HepG2 (cell line): ENCODE data around the gene SAPCD1. TPM values are rescaled to one million over a fixed set of nuclear protein-coding genes. Genes with fewer than 3 reads are reported as not detected.

Source experiments
- AGO2 ChIP-seq: fragments of 200-400 bp; formaldehyde crosslinking; optimal IDR thresholded peaks from 2 replicates; pipeline ENCODE3; 2017; ENCODE audit warnings: mild to moderate bottlenecking, low read depth, low read length, moderate library complexity
- ARNT2 ChIP-seq: sonication (generic); formaldehyde crosslinking; IDR thresholded peaks from 2 replicates; pipeline ENCODE4 v1.8.0; 2022; ENCODE audit warnings: mild to moderate bottlenecking, low read depth, missing genetic modification reagents, moderate library complexity
- FUBP1 ChIP-seq: sonication (generic); formaldehyde crosslinking; IDR thresholded peaks from 2 replicates; pipeline ENCODE4 v1.5.1; 2020; ENCODE audit warnings: missing genetic modification reagents, mild to moderate bottlenecking, borderline replicate concordance
- GABPB1 ChIP-seq: IDR thresholded peaks from 2 replicates; pipeline ENCODE4 v1.6.1; 2016; ENCODE audit warnings: mild to moderate bottlenecking, missing genetic modification reagents, moderate library complexity, missing compliant biosample characterization
- MAX ChIP-seq: IDR thresholded peaks from 2 replicates; pipeline ENCODE4 v1.6.1; 2012; ENCODE audit warnings: inconsistent platforms
- MEF2D ChIP-seq: sonication (generic); formaldehyde crosslinking; IDR thresholded peaks from 2 replicates; pipeline ENCODE4 v1.5.1; 2020; ENCODE audit warnings: mild to moderate bottlenecking, missing genetic modification reagents
- NR2C2 ChIP-seq: sonication (generic); formaldehyde crosslinking; IDR thresholded peaks from 2 replicates; pipeline ENCODE4 v1.4.0; 2020; ENCODE audit warnings: missing genetic modification reagents, mild to moderate bottlenecking, moderate library complexity, borderline replicate concordance
- NR2F6 ChIP-seq, 2 experiments: IDR thresholded peaks; 2 replicates each; pipeline ENCODE4 v1.6.1; 2016; ENCODE audit warnings: antibody characterized with exemption in 1 of 2, mild to moderate bottlenecking in 1 of 2
- PCBP2 ChIP-seq: fragments of 200-400 bp; formaldehyde crosslinking; optimal IDR thresholded peaks from 2 replicates; pipeline ENCODE3; 2018; ENCODE audit warnings: low read length, low read depth; ENCODE audit not compliant: poor library complexity, severe bottlenecking
- RAD21 ChIP-seq: fragments of 450-650 bp; formaldehyde crosslinking; IDR thresholded peaks from 2 replicates; pipeline ENCODE4 v1.5.0; 2020; ENCODE audit warnings: mild to moderate bottlenecking
- RBFOX2 ChIP-seq: fragments of 200-400 bp; formaldehyde crosslinking; IDR thresholded peaks from 2 replicates; pipeline ENCODE4 v1.6.1; 2017; ENCODE audit warnings: low read depth, mild to moderate bottlenecking, low read length
- RBM22 ChIP-seq: fragments of 200-400 bp; formaldehyde crosslinking; optimal IDR thresholded peaks from 2 replicates; pipeline ENCODE3; 2017; ENCODE audit warnings: mild to moderate bottlenecking, low read length, moderate library complexity
- RCOR2 ChIP-seq: IDR thresholded peaks from 2 replicates; pipeline ENCODE4 v1.6.1; 2016; ENCODE audit warnings: missing biosample characterization, missing genetic modification reagents
- RELA ChIP-seq: sonication (generic); formaldehyde crosslinking; IDR thresholded peaks from 2 replicates; pipeline ENCODE4 v1.4.0; 2020; ENCODE audit warnings: missing genetic modification reagents
- REXO4 ChIP-seq: sonication (generic); formaldehyde crosslinking; IDR thresholded peaks from 2 replicates; pipeline ENCODE4 v1.8.0; 2022; ENCODE audit warnings: missing genetic modification reagents, mild to moderate bottlenecking, borderline replicate concordance
- ZNF30 ChIP-seq: sonication (generic); formaldehyde crosslinking; IDR thresholded peaks from 2 replicates; pipeline ENCODE4 v1.5.0; 2020; ENCODE audit warnings: mild to moderate bottlenecking, missing genetic modification reagents
- ZNF614 ChIP-seq: IDR thresholded peaks from 2 replicates; pipeline ENCODE4 v1.6.1; 2018; ENCODE audit warnings: missing biosample characterization, missing genetic modification reagents, inconsistent platforms, borderline replicate concordance
- ZNF652 ChIP-seq: IDR thresholded peaks from 2 replicates; pipeline ENCODE4 v1.6.1; 2016; ENCODE audit warnings: low read depth, borderline replicate concordance
- ZNF775 ChIP-seq: sonication (generic); formaldehyde crosslinking; IDR thresholded peaks from 2 replicates; pipeline ENCODE4 v1.4.0; 2020; ENCODE audit warnings: missing genetic modification reagents, mild to moderate bottlenecking, moderate library complexity, borderline replicate concordance
- ZNF800 ChIP-seq: sonication (generic); formaldehyde crosslinking; IDR thresholded peaks from 2 replicates; pipeline ENCODE4 v1.4.0; 2020; ENCODE audit warnings: missing genetic modification reagents
- ZSCAN31 ChIP-seq: sonication (generic); formaldehyde crosslinking; IDR thresholded peaks from 2 replicates; pipeline ENCODE4 v1.5.0; 2020; ENCODE audit warnings: low read depth, mild to moderate bottlenecking, missing genetic modification reagents
- polyA plus RNA-seq, 8 experiments: library from polyadenylated mRNA; depleted of rRNA in 3 of 8; stranded (reverse) in 7 of 8; unstranded in 1 of 8; fragments of >200 nt; fragmentation: Illumina TruSeq in 4 of 8; extraction: Trizol in 4 of 8; gene quantifications; 2 replicates each; pipeline versions ENCODE4 v1.2.1 to v1.2.3, GENCODE V29; 2011 to 2016; ENCODE audit warnings: low read depth in 4 of 8, missing spikeins in 1 of 8, mixed read lengths in 1 of 8; ENCODE audit not compliant: insufficient read depth in 1 of 8
- total RNA-seq, 5 experiments: library from RNA; depleted of rRNA; stranded (reverse); fragments of >200 nt; fragmentation: Illumina TruSeq; extraction: Trizol; gene quantifications; 2 replicates each; pipeline ENCODE4 v1.2.3, GENCODE V29; 2016; ENCODE audit warnings: low read depth in 1 of 5

SAPCD1 gene
- total and polyA plus RNA-seq, 2 of the 13 experiments (the other 11 are each of a cell fraction or from before 2014, with no cell fraction given): 2.5 to 3.9 TPM

- TF ChIP-seq MAX: no peak
- no peak for TF ChIP-seq GABPB1
- no peak for TF ChIP-seq ZNF652 (CRISPR knock-in tag)
- TF ChIP-seq AGO2: peak; percentile 12
- no peak for TF ChIP-seq ZNF30
- no peak for TF ChIP-seq FUBP1
- no peak for TF ChIP-seq ZNF614 (CRISPR knock-in tag)
- TF ChIP-seq ZNF775: no peak
- no peak for TF ChIP-seq PCBP2
- peak; percentile 26; the same call in 1 of the 2 replicates for TF ChIP-seq NR2F6 (IDR thresholded peaks at IDR 0.05)
- no peak for TF ChIP-seq NR2F6 (CRISPR knock-in tag; IDR thresholded peaks at IDR 0.05)
- no peak for TF ChIP-seq ZNF800
- TF ChIP-seq MEF2D (CRISPR knock-in tag): no peak
- TF ChIP-seq REXO4 (CRISPR knock-in tag): no peak
- no peak for TF ChIP-seq RCOR2 (CRISPR knock-in tag)
- no peak for TF ChIP-seq RAD21 (CRISPR knock-in tag)
- TF ChIP-seq ARNT2 (CRISPR knock-in tag): no peak
- TF ChIP-seq RELA: no peak
- TF ChIP-seq RBM22: peak; percentile 15
- TF ChIP-seq NR2C2 (CRISPR knock-in tag): peak; percentile 35; the same call in 1 of the 2 replicates
- TF ChIP-seq RBFOX2: peak; percentile 50; the same call in 1 of the 2 replicates
- no peak for TF ChIP-seq ZSCAN31 (CRISPR knock-in tag)
- TF ChIP-seq, all 625 proteins: peak for 6
These were observed 19.0 kb downstream of the SAPCD1 start (continued) for GRCh38 chr6:31781244-31782125.
